Uterus (tissue), 4 donors: ENCODE data around the gene EIF4E1B. TPM values are rescaled to one million over a fixed set of nuclear protein-coding genes. Genes with fewer than 3 reads are reported as not detected.

ENCODE experiments used
- DNase-seq, 2 donors: peaks; one replicate each; pipeline ENCODE4 v3.0.0-alpha.2; 2019 to 2020
- H3K27ac ChIP-seq, 2 donors: fragments of 200-600 bp; sonication (generic); 1 replicate in 1 of 2; 2 replicates in 1 of 2; pipeline ENCODE4 v1.5.1; 2016 to 2018
- H3K27me3 ChIP-seq, 2 donors: fragments of 200-600 bp; sonication (generic); one replicate each; pipeline ENCODE4 v1.5.1; 2018 to 2019; ENCODE audit warnings: control low read depth in 1 of 2
- H3K36me3 ChIP-seq, 2 donors: fragments of 200-600 bp; sonication (generic); one replicate each; pipeline ENCODE4 v1.5.1; 2019; ENCODE audit warnings: control low read depth in 1 of 2
- H3K4me1 ChIP-seq, 2 donors: fragments of 200-600 bp; sonication (generic); one replicate each; pipeline ENCODE4 v1.5.1; 2018 to 2019; ENCODE audit warnings: control low read depth in 1 of 2
- H3K4me3 ChIP-seq, 2 donors: fragments of 200-600 bp; sonication (generic); 1 replicate in 1 of 2; 2 replicates in 1 of 2; pipeline ENCODE4 v1.5.1; 2018 to 2019; ENCODE audit warnings: mild to moderate bottlenecking in 1 of 2
- H3K9me3 ChIP-seq, 2 donors: fragments of 200-600 bp; sonication (generic); one replicate each; pipeline ENCODE4 v1.5.1; 2019; ENCODE audit warnings: control low read depth in 1 of 2
- CTCF ChIP-seq, 4 experiments: fragments of 200-600 bp in 2 of 4; fragments of 450-650 bp in 2 of 4; sonication (generic) in 2 of 4; IDR thresholded peaks; one replicate each; pipeline ENCODE4 v1.5.1; 2016 to 2019; ENCODE audit warnings: antibody characterized with exemption in 4 of 4, mild to moderate bottlenecking in 2 of 4, moderate library complexity in 1 of 4
- POLR2A ChIP-seq, 2 donors: fragments of 450-650 bp; IDR thresholded peaks; one replicate each; pipeline ENCODE4 v1.6.1; 2016; ENCODE audit warnings: antibody characterized with exemption in 2 of 2, mild to moderate bottlenecking in 1 of 2, moderate library complexity in 1 of 2
- intact Hi-C: fragments of 100-400 bp; cut with DNase I; formaldehyde crosslinking; loops from one replicate; pipeline ENCODE4 v1.15.1; 2023; ENCODE audit warnings: low total_unique reads
- total RNA-seq, 4 donors: library from RNA; depleted of rRNA in 3 of 4; stranded (reverse); fragments of >200 nt in 3 of 4; gene quantifications; one replicate each; pipeline versions ENCODE4 v1.1.0 to v1.2.4, GENCODE V29; 2014 to 2023
- donor health status: DM: yes; HTN: yes; CAD: no.

The EIF4E1B gene
- total RNA-seq, 4 donors from 2014 or later = not detected

- TF ChIP-seq CTCF (IDR thresholded peaks at IDR 0.05) (peak in 3 of 4 experiments; percentile 6 to 46 (median 7)), POLR2A (IDR thresholded peaks at IDR 0.05) (peak; percentile 42 to 57)
- Histone ChIP-seq H3K27ac (peak within 1 kb of the TSS; percentile 66 to 79), H3K27me3 (no peaks in the 10 kb centered on the region), H3K4me3 (peak within 1 kb of the TSS; percentile 63 to 71), H3K36me3 (no peaks in the 10 kb centered on the region), H3K4me1 (peaks cover 0 to 6% of the 10 kb centered on the region in 2 donors), H3K9me3 (no peaks in the 10 kb centered on the region)
- DNase-seq = peak; percentile 100
- intact Hi-C loops = no loop called here
Measured at GRCh38 chr5:176647030-176647842, 16.8 kb downstream of the EIF4E1B start, which contains the start of gene TSPAN17. Gene TSPAN17 (plus strand): TSS chr5:176647484. CDS start chr5:176647616, 132 bp downstream.

GRCh38 chr5:176647843-176648473, 17.5 kb downstream of the EIF4E1B start:
- no peaks in the 10 kb centered on the region for H3K9me3 ChIP-seq
- TF ChIP-seq CTCF (IDR thresholded peaks at IDR 0.05) (no peak), POLR2A (IDR thresholded peaks at IDR 0.05) (no peak)
- no peaks in the 10 kb centered on the region for H3K36me3 ChIP-seq
- intact Hi-C loops = no loop called here
- H3K4me3 ChIP-seq = peak overlapping the region; percentile 63 to 71
- no peaks in the 10 kb centered on the region for H3K27me3 ChIP-seq
- DNase-seq = peak; percentile 60 to 65
- peak overlapping the region; percentile 58 to 78 for H3K27ac ChIP-seq
- peaks cover 0 to 6% of the 10 kb centered on the region in 2 donors for H3K4me1 ChIP-seq

- H3K4me1 ChIP-seq = peaks cover 0 to 6% of the 10 kb centered on the region in 2 donors
- intact Hi-C loops = no loop called here
- H3K4me3 ChIP-seq = peak overlapping the region in 1 of 2 donors; percentile 71
- DNase-seq = no peak
- no peaks in the 10 kb centered on the region for H3K9me3 ChIP-seq
- H3K27me3 ChIP-seq = no peaks in the 10 kb centered on the region
- TF ChIP-seq CTCF (IDR thresholded peaks at IDR 0.05) = no peak
- TF ChIP-seq POLR2A (IDR thresholded peaks at IDR 0.05) = no peak
- peak overlapping the region in 1 of 2 donors; percentile 78 for H3K27ac ChIP-seq
- H3K36me3 ChIP-seq = no peaks in the 10 kb centered on the region
Measured at GRCh38 chr5:176648474-176649194, 18.2 kb downstream of the EIF4E1B start.

- H3K27ac ChIP-seq = no peak overlapping the region
- no peaks in the 10 kb centered on the region for H3K9me3 ChIP-seq
- H3K27me3 ChIP-seq = no peaks in the 10 kb centered on the region
- peaks cover 0 to 6% of the 10 kb centered on the region in 2 donors for H3K4me1 ChIP-seq
- intact Hi-C loops = no loop called here
- DNase-seq = no peak
- H3K36me3 ChIP-seq = no peaks in the 10 kb centered on the region
- H3K4me3 ChIP-seq = no peak overlapping the region
- TF ChIP-seq CTCF (IDR thresholded peaks at IDR 0.05) = no peak
- TF ChIP-seq POLR2A (IDR thresholded peaks at IDR 0.05) = no peak
Measured at GRCh38 chr5:176650354-176650884, 19.9 kb downstream of the EIF4E1B start.
